ENCODE measurements around the gene CLEC20A.

DNA sequence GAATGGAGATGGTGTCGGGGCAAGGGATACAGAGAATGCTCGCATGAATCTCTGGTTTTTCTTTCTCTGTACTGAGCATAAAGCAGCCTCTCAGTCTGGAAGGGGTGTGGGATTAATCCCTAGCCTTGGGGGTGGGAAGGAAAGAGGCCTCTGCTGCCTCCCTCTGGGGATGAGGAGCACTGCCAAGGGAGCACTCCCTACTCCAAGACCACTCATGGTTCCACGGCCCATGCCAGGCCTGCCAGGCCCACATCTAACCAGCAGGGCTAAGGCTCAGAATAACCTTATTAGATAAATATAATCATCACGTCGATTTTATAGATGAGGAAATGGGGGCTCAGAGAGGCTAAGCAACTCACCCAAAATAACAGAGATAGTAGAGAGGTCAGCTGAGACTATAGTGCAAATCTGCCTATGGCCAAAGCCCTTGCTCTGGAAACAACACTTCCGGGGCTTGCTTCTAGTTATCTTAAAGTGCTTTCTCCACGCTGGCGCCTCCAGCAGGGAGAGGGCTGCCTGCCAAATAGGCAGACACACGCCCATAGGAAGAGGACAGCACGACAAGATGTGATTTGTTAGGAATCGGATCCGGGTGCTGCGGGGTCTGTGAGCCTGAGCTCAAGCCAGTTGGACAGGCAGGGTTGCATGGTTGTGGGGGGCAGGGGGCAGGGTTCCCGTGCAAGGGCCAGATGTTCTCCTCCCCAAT, 16.7 kb upstream of the CLEC20A start:
- TF ChIP-seq, protein P1, sequence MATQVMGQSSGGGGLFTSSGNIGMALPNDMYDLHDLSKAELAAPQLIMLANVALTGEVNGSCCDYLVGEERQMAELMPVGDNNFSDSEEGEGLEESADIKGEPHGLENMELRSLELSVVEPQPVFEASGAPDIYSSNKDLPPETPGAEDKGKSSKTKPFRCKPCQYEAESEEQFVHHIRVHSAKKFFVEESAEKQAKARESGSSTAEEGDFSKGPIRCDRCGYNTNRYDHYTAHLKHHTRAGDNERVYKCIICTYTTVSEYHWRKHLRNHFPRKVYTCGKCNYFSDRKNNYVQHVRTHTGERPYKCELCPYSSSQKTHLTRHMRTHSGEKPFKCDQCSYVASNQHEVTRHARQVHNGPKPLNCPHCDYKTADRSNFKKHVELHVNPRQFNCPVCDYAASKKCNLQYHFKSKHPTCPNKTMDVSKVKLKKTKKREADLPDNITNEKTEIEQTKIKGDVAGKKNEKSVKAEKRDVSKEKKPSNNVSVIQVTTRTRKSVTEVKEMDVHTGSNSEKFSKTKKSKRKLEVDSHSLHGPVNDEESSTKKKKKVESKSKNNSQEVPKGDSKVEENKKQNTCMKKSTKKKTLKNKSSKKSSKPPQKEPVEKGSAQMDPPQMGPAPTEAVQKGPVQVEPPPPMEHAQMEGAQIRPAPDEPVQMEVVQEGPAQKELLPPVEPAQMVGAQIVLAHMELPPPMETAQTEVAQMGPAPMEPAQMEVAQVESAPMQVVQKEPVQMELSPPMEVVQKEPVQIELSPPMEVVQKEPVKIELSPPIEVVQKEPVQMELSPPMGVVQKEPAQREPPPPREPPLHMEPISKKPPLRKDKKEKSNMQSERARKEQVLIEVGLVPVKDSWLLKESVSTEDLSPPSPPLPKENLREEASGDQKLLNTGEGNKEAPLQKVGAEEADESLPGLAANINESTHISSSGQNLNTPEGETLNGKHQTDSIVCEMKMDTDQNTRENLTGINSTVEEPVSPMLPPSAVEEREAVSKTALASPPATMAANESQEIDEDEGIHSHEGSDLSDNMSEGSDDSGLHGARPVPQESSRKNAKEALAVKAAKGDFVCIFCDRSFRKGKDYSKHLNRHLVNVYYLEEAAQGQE (IDR thresholded peaks at IDR 0.05; ENCODE audit: unreplicated experiment) = no peak
- TF ChIP-seq, protein P2, sequence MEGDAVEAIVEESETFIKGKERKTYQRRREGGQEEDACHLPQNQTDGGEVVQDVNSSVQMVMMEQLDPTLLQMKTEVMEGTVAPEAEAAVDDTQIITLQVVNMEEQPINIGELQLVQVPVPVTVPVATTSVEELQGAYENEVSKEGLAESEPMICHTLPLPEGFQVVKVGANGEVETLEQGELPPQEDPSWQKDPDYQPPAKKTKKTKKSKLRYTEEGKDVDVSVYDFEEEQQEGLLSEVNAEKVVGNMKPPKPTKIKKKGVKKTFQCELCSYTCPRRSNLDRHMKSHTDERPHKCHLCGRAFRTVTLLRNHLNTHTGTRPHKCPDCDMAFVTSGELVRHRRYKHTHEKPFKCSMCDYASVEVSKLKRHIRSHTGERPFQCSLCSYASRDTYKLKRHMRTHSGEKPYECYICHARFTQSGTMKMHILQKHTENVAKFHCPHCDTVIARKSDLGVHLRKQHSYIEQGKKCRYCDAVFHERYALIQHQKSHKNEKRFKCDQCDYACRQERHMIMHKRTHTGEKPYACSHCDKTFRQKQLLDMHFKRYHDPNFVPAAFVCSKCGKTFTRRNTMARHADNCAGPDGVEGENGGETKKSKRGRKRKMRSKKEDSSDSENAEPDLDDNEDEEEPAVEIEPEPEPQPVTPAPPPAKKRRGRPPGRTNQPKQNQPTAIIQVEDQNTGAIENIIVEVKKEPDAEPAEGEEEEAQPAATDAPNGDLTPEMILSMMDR (conservative IDR thresholded peaks at IDR 0.05; ENCODE audit: low read depth in 2 of 2) = peak in 1 of 2 experiments; percentile 47; a peak in 3 of 4 replicates

Measured in GM23338 (cell line).